IMR-90 (cell line): ENCODE data around the gene MAP2K6. TPM values are rescaled to one million over a fixed set of nuclear protein-coding genes. Genes with fewer than 3 reads are reported as not detected.

Experiments used
- ATAC-seq: fragments of 200-7000 bp; cut with Tn5 transposase; 2 replicates; pipeline ENCODE4 v1.9.1; 2020; ENCODE audit warnings: low read depth, mild to moderate bottlenecking, moderate library complexity
- BruUV-seq: library from RNA; stranded (reverse); fragments of 400-500 nt; replicated peaks from 2 replicates; lab custom pipeline; 2021; lab: Mats Ljungman, UMichigan
- CTCF ChIA-PET: fragments of 300-600 bp; formaldehyde crosslinking; extraction: SDS; loops from one replicate; lab custom pipeline; 2021; ENCODE audit warnings: antibody characterized with exemption; lab: Yijun Ruan, JAX
- POLR2A ChIA-PET: fragments of 300-600 bp; sonication (Branson Sonifier 250); formaldehyde crosslinking; loops from one replicate; lab custom pipeline; 2022; ENCODE audit warnings: antibody characterized with exemption; ENCODE audit not compliant: unreplicated experiment; lab: Charles Lee
- DNase-seq: peaks from one replicate; pipeline ENCODE4 v3.0.0; 2013
- H2AFZ ChIP-seq: replicated peaks from 2 replicates; pipeline ENCODE3; 2013; ENCODE audit warnings: low read length, mild to moderate bottlenecking; ENCODE audit not compliant: poor library complexity
- H2AK5ac ChIP-seq: 2 replicates; pipeline ENCODE4 v1.6.1; 2013; ENCODE audit warnings: low read depth, low read length, inconsistent platforms
- H2AK9ac ChIP-seq: replicated peaks from 2 replicates; pipeline ENCODE3; 2013; ENCODE audit warnings: mild to moderate bottlenecking, low read depth, low read length, moderate library complexity; ENCODE audit not compliant: poor library complexity
- H2BK120ac ChIP-seq: 2 replicates; pipeline ENCODE4 v1.6.1; 2013; ENCODE audit warnings: low read depth, low read length, inconsistent platforms
- H2BK15ac ChIP-seq: 3 replicates; pipeline ENCODE4 v1.6.1; 2013; ENCODE audit warnings: low read depth, low read length, inconsistent platforms
- H2BK20ac ChIP-seq: 2 replicates; pipeline ENCODE4 v1.6.1; 2013; ENCODE audit warnings: low read depth, mild to moderate bottlenecking, inconsistent platforms, low read length, moderate library complexity
- H2BK5ac ChIP-seq: 2 replicates; pipeline ENCODE4 v1.6.1; 2013; ENCODE audit warnings: mild to moderate bottlenecking, low read depth, low read length, inconsistent platforms; ENCODE audit not compliant: poor library complexity, severe bottlenecking
- H3K14ac ChIP-seq: replicated peaks from 2 replicates; pipeline ENCODE4 v1.6.1; 2013; ENCODE audit warnings: low read depth, low read length, inconsistent platforms
- H3K18ac ChIP-seq: 2 replicates; pipeline ENCODE4 v1.6.1; 2013; ENCODE audit warnings: low read depth, low read length, control low read depth
- H3K23ac ChIP-seq: 2 replicates; pipeline ENCODE4 v1.6.1; 2013; ENCODE audit warnings: low read depth, low read length, inconsistent platforms
- H3K27ac ChIP-seq: 2 replicates; pipeline ENCODE4 v1.5.1; 2013; ENCODE audit warnings: mild to moderate bottlenecking, control low read depth, low read length; ENCODE audit not compliant: insufficient read depth
- H3K27me3 ChIP-seq: 2 replicates; pipeline ENCODE4 v1.6.1; 2013; ENCODE audit warnings: low read length; ENCODE audit not compliant: control insufficient read depth, insufficient read depth
- H3K36me3 ChIP-seq: 2 replicates; pipeline ENCODE4 v1.6.1; 2013; ENCODE audit warnings: low read length, mixed read lengths; ENCODE audit not compliant: control insufficient read depth, insufficient read depth
- H3K4ac ChIP-seq: 2 replicates; pipeline ENCODE4 v1.6.1; 2013; ENCODE audit warnings: low read depth, low read length, inconsistent platforms
- H3K4me1 ChIP-seq: 2 replicates; pipeline ENCODE4 v1.6.1; 2013; ENCODE audit warnings: low read length, mixed read lengths; ENCODE audit not compliant: control insufficient read depth, insufficient read depth
- H3K4me2 ChIP-seq: 2 replicates; pipeline ENCODE4 v1.6.1; 2013; ENCODE audit warnings: low read depth, mild to moderate bottlenecking, control low read depth, low read length, moderate library complexity
- H3K4me3 ChIP-seq: 2 replicates; pipeline ENCODE4 v1.5.1; 2013; ENCODE audit warnings: low read depth, mild to moderate bottlenecking, control low read depth, low read length, moderate library complexity; ENCODE audit not compliant: insufficient read depth
- H3K56ac ChIP-seq: 2 replicates; pipeline ENCODE4 v1.6.1; 2013; ENCODE audit warnings: low read length, inconsistent platforms; ENCODE audit not compliant: insufficient read depth; ENCODE audit errors: extremely low read depth
- H3K79me1 ChIP-seq, 2 experiments: 2 replicates each; pipeline ENCODE4 v1.6.1; 2013; ENCODE audit warnings: low read length in 2 of 2, inconsistent platforms in 1 of 2, low read depth in 1 of 2
- H3K9ac ChIP-seq: 2 replicates; pipeline ENCODE4 v1.6.1; 2013; ENCODE audit warnings: low read depth, low read length, control low read depth
- H3K9me1 ChIP-seq: 2 replicates; pipeline ENCODE4 v1.6.1; 2013; ENCODE audit warnings: low read length, inconsistent platforms; ENCODE audit not compliant: insufficient read depth
- H3K9me3 ChIP-seq: 2 replicates; pipeline ENCODE4 v1.6.1; 2013; ENCODE audit warnings: low read length; ENCODE audit not compliant: control insufficient read depth, insufficient read depth
- H4K20me1 ChIP-seq: 2 replicates; pipeline ENCODE4 v1.6.1; 2013; ENCODE audit warnings: low read length, inconsistent platforms; ENCODE audit not compliant: insufficient read depth
- H4K5ac ChIP-seq: 2 replicates; pipeline ENCODE4 v1.6.1; 2013; ENCODE audit warnings: mild to moderate bottlenecking, low read depth, low read length, control low read depth
- H4K8ac ChIP-seq, 2 experiments: 2 replicates each; pipeline ENCODE4 v1.6.1; 2013; ENCODE audit warnings: low read depth in 2 of 2, low read length in 2 of 2, control low read depth in 1 of 2, inconsistent platforms in 1 of 2
- H4K91ac ChIP-seq: 2 replicates; pipeline ENCODE4 v1.6.1; 2013; ENCODE audit warnings: low read depth, low read length, inconsistent platforms; ENCODE audit not compliant: insufficient read depth
- BHLHE40 ChIP-seq: fragments of 150-350 bp; IDR thresholded peaks from 2 replicates; pipeline ENCODE4 v1.6.1; 2016; ENCODE audit warnings: mild to moderate bottlenecking, low read depth, low read length
- FOS ChIP-seq: fragments of 150-350 bp; IDR thresholded peaks from 2 replicates; pipeline ENCODE4 v1.6.1; 2016; ENCODE audit warnings: low read depth, low read length
- MAFK ChIP-seq: IDR thresholded peaks from 2 replicates; pipeline ENCODE4 v1.6.1; 2012; ENCODE audit warnings: low read depth, low read length, improper control_type of control experiment
- MAZ ChIP-seq: IDR thresholded peaks from 2 replicates; pipeline ENCODE4 v1.6.1; 2012; ENCODE audit warnings: low read depth, mild to moderate bottlenecking, low read length, improper control_type of control experiment, moderate library complexity, borderline replicate concordance
- MXI1 ChIP-seq: IDR thresholded peaks from 2 replicates; pipeline ENCODE4 v1.6.1; 2012; ENCODE audit warnings: low read depth, mild to moderate bottlenecking, low read length, moderate library complexity, borderline replicate concordance
- NFE2L2 ChIP-seq: fragments of 150-350 bp; IDR thresholded peaks from 2 replicates; pipeline ENCODE4 v1.6.1; 2016; ENCODE audit warnings: low read depth, mild to moderate bottlenecking, low read length
- RAD21 ChIP-seq: IDR thresholded peaks from 2 replicates; pipeline ENCODE4 v1.6.1; 2012; ENCODE audit warnings: low read length, improper control_type of control experiment
- RFX5 ChIP-seq: IDR thresholded peaks from 2 replicates; pipeline ENCODE4 v1.8.0; 2012; ENCODE audit warnings: low read depth, mild to moderate bottlenecking, low read length, moderate library complexity
- SMC3 ChIP-seq: fragments of 150-350 bp; IDR thresholded peaks from 2 replicates; pipeline ENCODE4 v1.6.1; 2016; ENCODE audit warnings: low read depth, mild to moderate bottlenecking, antibody characterized with exemption, low read length, moderate library complexity
- WGBS, 2 experiments: methylation state at CpG; one replicate each; pipeline versions ENCODE4 v1.1.5 to v1.1.7; 2013; ENCODE audit warnings: missing lambda C conversion rate in 2 of 2; ENCODE audit not compliant: insufficient read length in 1 of 2; ENCODE audit errors: extremely low coverage in 2 of 2; 5-methylcytosine and 5-hydroxymethylcytosine counted together
- dilution Hi-C: fragments of 300-500 bp; cut with HindIII; formaldehyde crosslinking; loops from one replicate; pipeline ENCODE4 v1.14.3; 2018; ENCODE audit warnings: low sequenced_read_pairs; ENCODE audit not compliant: unreplicated experiment
- in situ Hi-C: fragments of 300-500 bp; cut with MboI; formaldehyde crosslinking; loops from 3 replicates; pipeline ENCODE4 v1.14.3; 2019; ENCODE audit warnings: low sequenced_read_pairs, inconsistent platforms, mixed read lengths
- intact Hi-C: fragments of 100-400 bp; cut with micrococcal nuclease; formaldehyde crosslinking; loops from 2 replicates; pipeline ENCODE4 v1.10.0; 2022
- polyA plus RNA-seq, 3 experiments: library from polyadenylated mRNA; depleted of rRNA; stranded (reverse); fragments of >200 nt; gene quantifications; 2 replicates each; pipeline ENCODE4 v1.2.3, GENCODE V29; 2012; ENCODE audit warnings: low replicate concordance in 1 of 3
- total RNA-seq: library from RNA; depleted of rRNA; stranded (reverse); fragments of >200 nt; gene quantifications from 2 replicates; pipeline ENCODE4 v1.2.3, GENCODE V29; 2012

Gene MAP2K6
- total and polyA plus RNA-seq, 2 of the 4 experiments (the other 2 are of a cell fraction) = 2.4 to 5.7 TPM

DNA sequence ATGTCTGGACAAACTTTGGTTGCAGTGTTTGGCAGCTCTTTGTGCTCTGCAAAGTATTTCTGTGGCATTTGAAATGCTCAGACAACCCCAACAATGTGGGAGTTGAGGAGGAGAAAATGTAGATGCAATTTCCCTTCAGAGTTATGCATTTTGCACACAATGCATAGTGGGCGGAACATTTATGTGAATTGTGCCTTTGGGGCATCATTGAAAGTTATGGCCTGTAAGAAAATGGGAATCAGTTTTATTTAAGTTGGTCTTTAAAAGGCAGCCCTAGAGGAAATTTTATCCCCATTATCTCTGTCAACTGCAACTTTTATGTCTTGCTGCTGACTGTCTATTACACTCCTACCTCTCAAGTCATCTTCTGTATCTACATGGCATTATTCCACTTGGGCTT lies 176.2 kb downstream of the MAP2K6 start:
- no peak overlapping the region for H3K9ac ChIP-seq
- dilution Hi-C loops = no loop called here
- peak overlapping the region; percentile 30 for H2BK5ac ChIP-seq
- peak overlapping the region; percentile 40 for H2AK5ac ChIP-seq
- intact Hi-C loops = loop anchor here (5.0 kb wide), 1 partner anchor 172 kb away; no protein-coding TSS in a partner anchor
- H3K4me3 ChIP-seq = no peak overlapping the region
- WGBS, 2 experiments = no CpG with 5 or more reads among the region's 1 CpG
- TF ChIP-seq MXI1 = no peak
- no peak for TF ChIP-seq MAZ
- no peak for TF ChIP-seq RAD21
- no peak for TF ChIP-seq SMC3
- TF ChIP-seq FOS = no peak
- TF ChIP-seq MAFK = no peak
- no peak for TF ChIP-seq BHLHE40
- TF ChIP-seq RFX5 = no peak
- no peak for TF ChIP-seq NFE2L2
- peaks cover 16% of the 10 kb centered on the region for H3K4me1 ChIP-seq
- no peak overlapping the region; the same call in none of the 2 replicates for H4K5ac ChIP-seq
- H3K14ac ChIP-seq = peak overlapping the region; percentile 51; the same call in 1 of the 2 replicates
- H3K9me1 ChIP-seq = peaks cover 4% of the 10 kb centered on the region; the same call in 1 of the 2 replicates
- peak overlapping the region; percentile 85; the same call in 1 of the 2 replicates for H3K18ac ChIP-seq
- H3K56ac ChIP-seq = no peak overlapping the region
- no peak overlapping the region for H2AK9ac ChIP-seq
- no TSS peak for BruUV-seq
- DNase-seq (no peak), ATAC-seq (no peak)
- peak overlapping the region; percentile 48; the same call in 1 of the 2 replicates for H4K91ac ChIP-seq
- peak overlapping the region; percentile 71; the same call in 1 of the 2 replicates for H3K4ac ChIP-seq
- H3K23ac ChIP-seq = no peak overlapping the region
- H3K4me2 ChIP-seq = no peak overlapping the region
- no peaks in the 10 kb centered on the region for H4K20me1 ChIP-seq
- no peak overlapping the region for H2AFZ ChIP-seq
- no peaks in the 10 kb centered on the region for H3K36me3 ChIP-seq
- H2BK120ac ChIP-seq = peak overlapping the region; percentile 80
- peaks cover 2% of the 10 kb centered on the region; the same call in 1 of the 2 replicates for H3K9me3 ChIP-seq
- H2BK20ac ChIP-seq = peak overlapping the region; percentile 80
- CTCF ChIA-PET = interaction anchor here (0.7 kb wide), 1 partner anchor 163 kb away, joined by 3 read pairs; no protein-coding TSS in a partner anchor
- no peaks in the 10 kb centered on the region for H3K79me1 ChIP-seq
- peak overlapping the region; percentile 88; the same call in 2 of the 3 replicates for H2BK15ac ChIP-seq
- in situ Hi-C loops = no loop called here
- POLR2A ChIA-PET = no interaction called here
- H4K8ac ChIP-seq = peak overlapping the region; percentile 22 to 42; a peak in 2 of 4 replicates
- no peak overlapping the region for H3K27ac ChIP-seq
- H3K27me3 ChIP-seq = no peaks in the 10 kb centered on the region
